K562 (cell line): ENCODE results near the gene DAPK2. TPM values are rescaled to one million over a fixed set of nuclear protein-coding genes. Genes with fewer than 3 reads are reported as not detected.

Source experiments
- BRF1 ChIP-seq: IDR thresholded peaks from 3 replicates; pipeline ENCODE4 v1.6.1; 2011; ENCODE audit warnings: borderline replicate concordance, mild to moderate bottlenecking; ENCODE audit not compliant: insufficient read length; ENCODE audit errors: extremely low read depth
- CC2D1A ChIP-seq: fragments of 450-650 bp; IDR thresholded peaks from 2 replicates; pipeline ENCODE4 v1.6.1; 2017; ENCODE audit warnings: mild to moderate bottlenecking
- CCAR2 ChIP-seq: fragments of 200-400 bp; formaldehyde crosslinking; IDR thresholded peaks from 2 replicates; pipeline ENCODE4 v1.6.1; 2017; ENCODE audit warnings: mild to moderate bottlenecking, low read depth, low read length
- FOXA1 ChIP-seq: fragments of 450-650 bp; IDR thresholded peaks from 2 replicates; pipeline ENCODE4 v1.6.1; 2016; ENCODE audit warnings: mild to moderate bottlenecking, borderline replicate concordance
- FOXP1 ChIP-seq: sonication (generic); formaldehyde crosslinking; IDR thresholded peaks from 2 replicates; pipeline ENCODE4 v1.8.0; 2022; ENCODE audit warnings: mild to moderate bottlenecking, missing genetic modification reagents
- KDM1A ChIP-seq, 2 experiments: fragments of 450-650 bp; IDR thresholded peaks; 2 replicates each; pipeline ENCODE4 v1.6.1; 2016; ENCODE audit warnings: mild to moderate bottlenecking in 2 of 2
- KLF13 ChIP-seq: fragments of 450-650 bp; IDR thresholded peaks from 2 replicates; pipeline ENCODE4 v1.6.1; 2016; ENCODE audit warnings: missing genetic modification characterization, low read depth, mild to moderate bottlenecking, missing compliant biosample characterization, moderate library complexity, borderline replicate concordance
- MCM3 ChIP-seq: fragments of 450-650 bp; IDR thresholded peaks from 2 replicates; pipeline ENCODE4 v1.6.1; 2016
- SMAD4 ChIP-seq: fragments of 250-450 bp; sonication (Bioruptor Pico); conservative IDR thresholded peaks from 2 replicates; pipeline ENCODE4 v1.8.0; 2021; ENCODE audit warnings: inconsistent platforms, mild to moderate bottlenecking, moderate library complexity
- TOE1 ChIP-seq, 2 experiments: fragments of 450-650 bp in 1 of 2; sonication (generic) in 1 of 2; formaldehyde crosslinking in 1 of 2; IDR thresholded peaks; 2 replicates each; pipeline versions ENCODE4 v1.7.1 to v1.8.0; 2016 to 2022; ENCODE audit warnings: borderline replicate concordance in 2 of 2, mild to moderate bottlenecking in 2 of 2, antibody characterized with exemption in 1 of 2, inconsistent platforms in 1 of 2, low read depth in 1 of 2, missing genetic modification reagents in 1 of 2, moderate library complexity in 1 of 2
- ZHX1 ChIP-seq: fragments of 150-350 bp; conservative IDR thresholded peaks from 2 replicates; pipeline ENCODE4 v1.6.1; 2014; ENCODE audit warnings: low read length
- ZNF143 ChIP-seq: sonication (generic); formaldehyde crosslinking; IDR thresholded peaks from 2 replicates; pipeline ENCODE4 v1.9.0; 2022; ENCODE audit warnings: mild to moderate bottlenecking, missing genetic modification reagents
- ZNF316 ChIP-seq: fragments of 450-650 bp; IDR thresholded peaks from 2 replicates; pipeline ENCODE4 v1.6.1; 2016
- ZNF780A ChIP-seq: fragments of 250-450 bp; sonication (Bioruptor Pico); IDR thresholded peaks from 2 replicates; pipeline ENCODE4 v1.5.0; 2021; ENCODE audit warnings: mild to moderate bottlenecking
- polyA plus RNA-seq, 8 experiments: library from polyadenylated mRNA; depleted of rRNA in 4 of 8; stranded (reverse) in 5 of 8; unstranded in 3 of 8; fragments of >200 nt; fragmentation: Nextera tagmentation in 2 of 8; fragmentation: Illumina TruSeq in 1 of 8; extraction: Ambion mirVana in 2 of 8; extraction: Trizol in 1 of 8; gene quantifications; 2 replicates each; pipeline versions ENCODE4 v1.2.1 to v1.2.3, GENCODE V29; 2011 to 2014; ENCODE audit warnings: inconsistent platforms in 1 of 8, missing spikeins in 1 of 8
- total RNA-seq, 7 experiments: library from RNA; depleted of rRNA in 6 of 7; stranded (reverse); fragments of >200 nt in 6 of 7; fragmentation: Illumina TruSeq in 2 of 7; extraction: Trizol in 2 of 7; gene quantifications; 2 replicates each; pipeline versions ENCODE4 v1.2.1 to v1.2.3, GENCODE V29; 2011 to 2021; ENCODE audit warnings: low replicate concordance in 1 of 7
- TF ChIP-seq, protein P1 (sequence below): IDR thresholded peaks from 2 replicates; pipeline ENCODE4 v1.6.1; 2011; ENCODE audit not compliant: insufficient read length; ENCODE audit errors: extremely low read depth
- TF ChIP-seq, protein P2 (sequence below): fragments of 450-650 bp; formaldehyde crosslinking; IDR thresholded peaks from 2 replicates; pipeline ENCODE4 v1.4.0; 2020; ENCODE audit warnings: mild to moderate bottlenecking, moderate library complexity
- TF ChIP-seq, protein P3 (sequence below): fragments of 450-650 bp; conservative IDR thresholded peaks from 2 replicates; pipeline ENCODE4 v1.6.1; 2016; ENCODE audit warnings: missing genetic modification characterization, low read depth, mild to moderate bottlenecking, missing compliant biosample characterization, moderate library complexity
- TF ChIP-seq, protein P4 (sequence below): fragments of 450-650 bp; IDR thresholded peaks from one replicate; pipeline ENCODE4 v1.6.1; 2018; ENCODE audit warnings: mild to moderate bottlenecking, moderate library complexity; ENCODE audit not compliant: partially characterized antibody
- TF ChIP-seq, protein P5 (sequence below): fragments of 450-650 bp; IDR thresholded peaks from 2 replicates; pipeline ENCODE4 v1.6.1; 2018; ENCODE audit warnings: mild to moderate bottlenecking, low read depth; ENCODE audit not compliant: partially characterized antibody

Gene DAPK2
- total and polyA plus RNA-seq, 9 of the 15 experiments (the other 6 are each of a cell fraction or from before 2014, with no cell fraction given), result 0.14 to 5.2 (median 2.2) TPM

GRCh38 chr15:63891079-63891767, 155.1 kb downstream of the DAPK2 start (continued):
- TF ChIP-seq, protein P1, sequence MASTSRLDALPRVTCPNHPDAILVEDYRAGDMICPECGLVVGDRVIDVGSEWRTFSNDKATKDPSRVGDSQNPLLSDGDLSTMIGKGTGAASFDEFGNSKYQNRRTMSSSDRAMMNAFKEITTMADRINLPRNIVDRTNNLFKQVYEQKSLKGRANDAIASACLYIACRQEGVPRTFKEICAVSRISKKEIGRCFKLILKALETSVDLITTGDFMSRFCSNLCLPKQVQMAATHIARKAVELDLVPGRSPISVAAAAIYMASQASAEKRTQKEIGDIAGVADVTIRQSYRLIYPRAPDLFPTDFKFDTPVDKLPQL, result no peak
- no peak for TF ChIP-seq MCM3
- no peak for TF ChIP-seq ZNF780A (CRISPR knock-in tag)
- TF ChIP-seq, protein P2, sequence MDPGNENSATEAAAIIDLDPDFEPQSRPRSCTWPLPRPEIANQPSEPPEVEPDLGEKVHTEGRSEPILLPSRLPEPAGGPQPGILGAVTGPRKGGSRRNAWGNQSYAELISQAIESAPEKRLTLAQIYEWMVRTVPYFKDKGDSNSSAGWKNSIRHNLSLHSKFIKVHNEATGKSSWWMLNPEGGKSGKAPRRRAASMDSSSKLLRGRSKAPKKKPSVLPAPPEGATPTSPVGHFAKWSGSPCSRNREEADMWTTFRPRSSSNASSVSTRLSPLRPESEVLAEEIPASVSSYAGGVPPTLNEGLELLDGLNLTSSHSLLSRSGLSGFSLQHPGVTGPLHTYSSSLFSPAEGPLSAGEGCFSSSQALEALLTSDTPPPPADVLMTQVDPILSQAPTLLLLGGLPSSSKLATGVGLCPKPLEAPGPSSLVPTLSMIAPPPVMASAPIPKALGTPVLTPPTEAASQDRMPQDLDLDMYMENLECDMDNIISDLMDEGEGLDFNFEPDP, result no peak
- no peak for TF ChIP-seq FOXP1 (CRISPR knock-in tag)
- TF ChIP-seq ZHX1, result no peak
- TF ChIP-seq, protein P3, sequence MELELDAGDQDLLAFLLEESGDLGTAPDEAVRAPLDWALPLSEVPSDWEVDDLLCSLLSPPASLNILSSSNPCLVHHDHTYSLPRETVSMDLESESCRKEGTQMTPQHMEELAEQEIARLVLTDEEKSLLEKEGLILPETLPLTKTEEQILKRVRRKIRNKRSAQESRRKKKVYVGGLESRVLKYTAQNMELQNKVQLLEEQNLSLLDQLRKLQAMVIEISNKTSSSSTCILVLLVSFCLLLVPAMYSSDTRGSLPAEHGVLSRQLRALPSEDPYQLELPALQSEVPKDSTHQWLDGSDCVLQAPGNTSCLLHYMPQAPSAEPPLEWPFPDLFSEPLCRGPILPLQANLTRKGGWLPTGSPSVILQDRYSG (tag), result no peak
- no peak for TF ChIP-seq CCAR2
- TF ChIP-seq KDM1A (IDR thresholded peaks at IDR 0.05), result peak in 1 of 2 experiments; percentile 64; a peak in 3 of 4 replicates
- no peak for TF ChIP-seq ZNF143 (CRISPR knock-in tag)
- TF ChIP-seq ZNF316, result no peak
- TF ChIP-seq, protein P4, sequence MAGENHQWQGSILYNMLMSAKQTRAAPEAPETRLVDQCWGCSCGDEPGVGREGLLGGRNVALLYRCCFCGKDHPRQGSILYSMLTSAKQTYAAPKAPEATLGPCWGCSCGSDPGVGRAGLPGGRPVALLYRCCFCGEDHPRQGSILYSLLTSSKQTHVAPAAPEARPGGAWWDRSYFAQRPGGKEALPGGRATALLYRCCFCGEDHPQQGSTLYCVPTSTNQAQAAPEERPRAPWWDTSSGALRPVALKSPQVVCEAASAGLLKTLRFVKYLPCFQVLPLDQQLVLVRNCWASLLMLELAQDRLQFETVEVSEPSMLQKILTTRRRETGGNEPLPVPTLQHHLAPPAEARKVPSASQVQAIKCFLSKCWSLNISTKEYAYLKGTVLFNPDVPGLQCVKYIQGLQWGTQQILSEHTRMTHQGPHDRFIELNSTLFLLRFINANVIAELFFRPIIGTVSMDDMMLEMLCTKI, result no peak
- peak; percentile 85 for TF ChIP-seq CC2D1A
- TF ChIP-seq FOXA1, result no peak
- TF ChIP-seq, protein P5, sequence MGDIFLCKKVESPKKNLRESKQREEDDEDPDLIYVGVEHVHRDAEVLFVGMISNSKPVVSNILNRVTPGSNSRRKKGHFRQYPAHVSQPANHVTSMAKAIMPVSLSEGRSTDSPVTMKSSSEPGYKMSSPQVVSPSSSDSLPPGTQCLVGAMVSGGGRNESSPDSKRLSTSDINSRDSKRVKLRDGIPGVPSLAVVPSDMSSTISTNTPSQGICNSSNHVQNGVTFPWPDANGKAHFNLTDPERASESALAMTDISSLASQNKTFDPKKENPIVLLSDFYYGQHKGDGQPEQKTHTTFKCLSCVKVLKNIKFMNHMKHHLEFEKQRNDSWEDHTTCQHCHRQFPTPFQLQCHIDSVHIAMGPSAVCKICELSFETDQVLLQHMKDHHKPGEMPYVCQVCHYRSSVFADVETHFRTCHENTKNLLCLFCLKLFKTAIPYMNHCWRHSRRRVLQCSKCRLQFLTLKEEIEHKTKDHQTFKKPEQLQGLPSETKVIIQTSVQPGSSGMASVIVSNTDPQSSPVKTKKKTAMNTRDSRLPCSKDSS, result no peak
- no peak for TF ChIP-seq TOE1 (IDR thresholded peaks at IDR 0.05; ENCODE audit: borderline replicate concordance)
- TF ChIP-seq TOE1 (CRISPR knock-in tag; IDR thresholded peaks at IDR 0.05; ENCODE audit: borderline replicate concordance, low read depth), result no peak
- no peak; the same call in none of the 2 replicates for TF ChIP-seq SMAD4
- no peak for TF ChIP-seq BRF1
- no peak for TF ChIP-seq KLF13 (tag)
